ENCODE measurements around the gene TAS1R1. TPM values are rescaled to one million over a fixed set of nuclear protein-coding genes. Genes with fewer than 3 reads are reported as not detected.

Gene TAS1R1
- polyA plus RNA-seq, 1 donor (not counting 4 experiments of a cell fraction or from before 2014, with no cell fraction given), result not detected

DNA sequence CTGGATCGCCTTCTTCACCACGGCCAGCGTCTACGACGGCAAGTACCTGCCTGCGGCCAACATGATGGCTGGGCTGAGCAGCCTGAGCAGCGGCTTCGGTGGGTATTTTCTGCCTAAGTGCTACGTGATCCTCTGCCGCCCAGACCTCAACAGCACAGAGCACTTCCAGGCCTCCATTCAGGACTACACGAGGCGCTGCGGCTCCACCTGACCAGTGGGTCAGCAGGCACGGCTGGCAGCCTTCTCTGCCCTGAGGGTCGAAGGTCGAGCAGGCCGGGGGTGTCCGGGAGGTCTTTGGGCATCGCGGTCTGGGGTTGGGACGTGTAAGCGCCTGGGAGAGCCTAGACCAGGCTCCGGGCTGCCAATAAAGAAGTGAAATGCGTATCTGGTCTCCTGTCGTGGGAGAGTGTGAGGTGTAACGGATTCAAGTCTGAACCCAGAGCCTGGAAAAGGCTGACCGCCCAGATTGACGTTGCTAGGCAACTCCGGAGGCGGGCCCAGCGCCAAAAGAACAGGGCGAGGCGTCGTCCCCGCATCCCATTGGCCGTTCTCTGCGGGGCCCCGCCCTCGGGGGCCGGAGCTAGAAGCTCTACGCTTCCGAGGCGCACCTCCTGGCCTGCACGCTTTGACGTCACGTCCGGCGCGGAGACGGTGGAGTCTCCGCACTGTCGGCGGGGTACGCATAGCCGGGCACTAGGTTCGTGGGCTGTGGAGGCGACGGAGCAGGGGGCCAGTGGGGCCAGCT is 24.4 kb downstream of the TAS1R1 start, which contains the start of gene ZBTB48:
ZBTB48 (plus strand) TSS at position 621 of the 745 bp plus-strand sequence. CDS start 616 bp downstream, outside the sequence.
- peak within 1 kb of the TSS; percentile 83 for H3K9ac ChIP-seq (ENCODE audit: control insufficient read depth, extremely low read depth, insufficient read depth, low read length)
- H3K36me3 ChIP-seq (ENCODE audit: control insufficient read depth in 2 of 2, extremely low read depth in 1 of 2, insufficient read depth in 2 of 2, low read length in 2 of 2), result peaks cover 0 to 7% of the 10 kb centered on the region in 2 experiments
- TF ChIP-seq EZH2 (IDR thresholded peaks at IDR 0.05; ENCODE audit: low read length), result no peak
- no peak for TF ChIP-seq CTCF (optimal IDR thresholded peaks at IDR 0.05 in 1 of 3, IDR thresholded peaks at IDR 0.05 in 1 of 3, conservative IDR thresholded peaks at IDR 0.05 in 1 of 3; ENCODE audit: extremely low read depth in 1 of 3, insufficient read depth in 2 of 3, low read length in 3 of 3)
- peak within 1 kb of the TSS; percentile 85 for H3K4me2 ChIP-seq (ENCODE audit: control insufficient read depth, extremely low read depth, insufficient read depth, low read depth, low read length)
- DNase-seq (ENCODE audit: low read depth, low spot score), result no peak
- H3K9me1 ChIP-seq (ENCODE audit: control insufficient read depth, extremely low read depth, insufficient read depth, low read length), result peaks cover 2% of the 10 kb centered on the region
- no peaks in the 10 kb centered on the region for H4K20me1 ChIP-seq (ENCODE audit: control insufficient read depth, extremely low read depth, insufficient read depth, low read length)
- peak within 1 kb of the TSS; percentile 69 for H3K27ac ChIP-seq (ENCODE audit: control insufficient read depth, insufficient read depth, low read length)
- peaks cover 26% of the 10 kb centered on the region for H3K4me1 ChIP-seq (ENCODE audit: control insufficient read depth, extremely low read depth, insufficient read depth, low read length)
- no peaks in the 10 kb centered on the region for H3K27me3 ChIP-seq (ENCODE audit: control insufficient read depth, extremely low read depth, insufficient read depth, low read length)
- peak within 1 kb of the TSS; percentile 78 to 91 (median 90) for H3K4me3 ChIP-seq (ENCODE audit: control insufficient read depth in 2 of 3, extremely low read depth in 1 of 3, insufficient read depth in 2 of 3, low read depth in 1 of 3, low read length in 3 of 3)
- no peaks in the 10 kb centered on the region for H3K9me3 ChIP-seq (ENCODE audit: control insufficient read depth, low read depth, low read length)
- dilution Hi-C loops (cut with MboI; ENCODE audit: extremely low pct_ligation_motif_present, low sequenced_read_pairs), result no loop called here
- peak; percentile 86 for FAIRE-seq
- H2AFZ ChIP-seq (ENCODE audit: control insufficient read depth, low read length), result peak within 1 kb of the TSS; percentile 86
- peaks cover 18% of the 10 kb centered on the region for H3K79me2 ChIP-seq (ENCODE audit: control insufficient read depth, insufficient read depth, low read length)

GRCh38 chr1:6580119-6580592 is 25.0 kb downstream of the TAS1R1 start:
- Histone ChIP-seq H3K27me3 (ENCODE audit: control insufficient read depth, extremely low read depth, insufficient read depth, low read length) (no peaks in the 10 kb centered on the region), H2AFZ (ENCODE audit: control insufficient read depth, low read length) (peak overlapping the region; percentile 86), H3K4me1 (ENCODE audit: control insufficient read depth, extremely low read depth, insufficient read depth, low read length) (peaks cover 26% of the 10 kb centered on the region), H4K20me1 (ENCODE audit: control insufficient read depth, extremely low read depth, insufficient read depth, low read length) (peaks cover 3% of the 10 kb centered on the region), H3K36me3 (ENCODE audit: control insufficient read depth in 2 of 2, extremely low read depth in 1 of 2, insufficient read depth in 2 of 2, low read length in 2 of 2) (peaks cover 0 to 9% of the 10 kb centered on the region in 2 experiments), H3K27ac (ENCODE audit: control insufficient read depth, insufficient read depth, low read length) (peak overlapping the region; percentile 69), H3K9me3 (ENCODE audit: control insufficient read depth, low read depth, low read length) (no peaks in the 10 kb centered on the region), H3K4me2 (ENCODE audit: control insufficient read depth, extremely low read depth, insufficient read depth, low read depth, low read length) (peak overlapping the region; percentile 82), H3K79me2 (ENCODE audit: control insufficient read depth, insufficient read depth, low read length) (peaks cover 18% of the 10 kb centered on the region), H3K9ac (ENCODE audit: control insufficient read depth, extremely low read depth, insufficient read depth, low read length) (peak overlapping the region; percentile 83), H3K4me3 (ENCODE audit: control insufficient read depth in 2 of 3, extremely low read depth in 1 of 3, insufficient read depth in 2 of 3, low read depth in 1 of 3, low read length in 3 of 3) (peak overlapping the region; percentile 78 to 91 (median 90)), H3K9me1 (ENCODE audit: control insufficient read depth, extremely low read depth, insufficient read depth, low read length) (peaks cover 2% of the 10 kb centered on the region)
- DNase-seq (ENCODE audit: low read depth, low spot score) (no peak), FAIRE-seq (no peak)
- dilution Hi-C loops (cut with MboI; ENCODE audit: extremely low pct_ligation_motif_present, low sequenced_read_pairs), result no loop called here
- TF ChIP-seq EZH2 (IDR thresholded peaks at IDR 0.05; ENCODE audit: low read length), result no peak
- TF ChIP-seq CTCF (optimal IDR thresholded peaks at IDR 0.05 in 1 of 3, IDR thresholded peaks at IDR 0.05 in 1 of 3, conservative IDR thresholded peaks at IDR 0.05 in 1 of 3; ENCODE audit: extremely low read depth in 1 of 3, insufficient read depth in 2 of 3, low read length in 3 of 3), result no peak
